ENCODE data around the gene RASD2.
"Not testable (repeated sequence)": the region's sequence is repeated elsewhere in the genome, so short reads cannot be mapped to it uniquely, and the experiment has no call there.

The RASD2 gene, protein sequence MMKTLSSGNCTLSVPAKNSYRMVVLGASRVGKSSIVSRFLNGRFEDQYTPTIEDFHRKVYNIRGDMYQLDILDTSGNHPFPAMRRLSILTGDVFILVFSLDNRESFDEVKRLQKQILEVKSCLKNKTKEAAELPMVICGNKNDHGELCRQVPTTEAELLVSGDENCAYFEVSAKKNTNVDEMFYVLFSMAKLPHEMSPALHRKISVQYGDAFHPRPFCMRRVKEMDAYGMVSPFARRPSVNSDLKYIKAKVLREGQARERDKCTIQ

DNA sequence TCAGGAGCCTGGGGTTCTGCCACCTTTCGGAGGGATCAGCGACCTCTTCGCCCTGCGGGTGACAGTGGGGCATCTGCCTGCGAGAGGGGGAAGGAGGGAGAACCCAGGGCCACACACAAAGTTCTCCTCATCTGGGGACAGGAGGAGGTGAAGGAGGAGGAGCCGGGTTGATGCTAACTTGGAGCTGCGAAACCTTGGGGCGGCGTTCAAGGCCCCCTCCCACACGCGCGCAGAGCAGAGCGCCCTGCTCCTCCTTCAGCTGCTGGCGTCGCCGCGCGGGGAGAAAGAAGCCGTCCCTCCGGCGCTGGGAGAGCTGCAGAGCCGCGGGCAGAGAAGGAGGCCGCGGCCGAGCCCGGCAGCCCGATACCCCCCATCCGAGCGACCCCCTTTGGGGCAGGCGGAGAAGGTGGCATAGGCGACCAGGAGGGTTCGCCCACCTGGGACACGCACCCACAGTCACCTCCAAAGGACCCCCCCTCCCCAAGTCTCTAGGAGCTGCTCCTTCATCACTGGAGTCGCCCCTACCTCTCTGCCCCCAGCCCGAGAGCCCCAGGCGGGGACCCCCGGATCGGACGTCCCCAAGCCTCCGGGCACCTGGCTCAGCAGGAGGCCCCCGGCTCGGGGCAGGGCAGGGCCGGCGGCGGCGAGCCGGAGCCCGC is at the start of gene RASD2:
Gene RASD2, plus strand, starts transcription at position 237 of the 659 bp plus-strand sequence. CDS start 5,979 bp downstream, outside the sequence.
- DNase-seq (ENCODE audit: low read depth): no peak

DNA sequence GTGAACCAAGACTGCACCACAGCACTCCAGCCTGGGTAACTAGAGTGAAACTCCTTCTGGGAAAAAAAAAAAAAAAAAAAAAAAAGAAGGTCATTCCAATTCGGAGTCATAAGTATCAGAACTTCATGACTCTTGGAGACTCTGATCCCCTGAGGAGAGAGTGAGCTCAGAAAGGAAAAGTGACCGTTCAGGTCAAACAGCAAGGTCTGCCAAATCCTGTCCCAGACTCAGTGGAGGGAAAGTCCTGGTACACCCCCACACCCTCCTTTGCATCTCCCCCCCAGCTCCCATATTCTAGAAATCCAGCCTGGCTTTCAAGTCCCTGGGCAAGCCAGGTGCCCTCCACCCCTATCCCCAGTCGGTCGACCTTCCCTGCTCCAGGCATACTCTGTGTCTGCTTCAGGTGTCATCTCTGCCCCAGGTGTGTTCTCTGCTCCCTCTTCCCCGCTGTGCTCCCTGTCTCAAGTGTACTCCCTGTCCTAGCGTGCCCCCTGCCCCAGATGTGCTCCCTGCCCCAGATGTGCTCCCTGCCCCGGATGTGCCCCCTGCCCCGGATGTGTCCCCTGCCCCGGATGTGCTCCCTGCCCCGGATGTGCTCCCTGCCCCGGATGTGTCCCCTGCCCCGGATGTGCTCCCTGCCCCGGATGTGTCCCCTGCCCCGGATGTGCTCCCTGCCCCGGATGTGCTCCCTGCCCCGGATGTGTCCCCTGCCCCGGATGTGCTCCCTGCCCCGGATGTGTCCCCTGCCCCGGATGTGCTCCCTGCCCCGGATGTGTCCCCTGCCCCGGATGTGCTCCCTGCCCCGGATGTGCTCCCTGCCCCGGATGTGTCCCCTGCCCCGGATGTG is 49.3 kb upstream of the RASD2 start:
- not testable (repeated sequence) for DNase-seq (ENCODE audit: low read depth)

DNA sequence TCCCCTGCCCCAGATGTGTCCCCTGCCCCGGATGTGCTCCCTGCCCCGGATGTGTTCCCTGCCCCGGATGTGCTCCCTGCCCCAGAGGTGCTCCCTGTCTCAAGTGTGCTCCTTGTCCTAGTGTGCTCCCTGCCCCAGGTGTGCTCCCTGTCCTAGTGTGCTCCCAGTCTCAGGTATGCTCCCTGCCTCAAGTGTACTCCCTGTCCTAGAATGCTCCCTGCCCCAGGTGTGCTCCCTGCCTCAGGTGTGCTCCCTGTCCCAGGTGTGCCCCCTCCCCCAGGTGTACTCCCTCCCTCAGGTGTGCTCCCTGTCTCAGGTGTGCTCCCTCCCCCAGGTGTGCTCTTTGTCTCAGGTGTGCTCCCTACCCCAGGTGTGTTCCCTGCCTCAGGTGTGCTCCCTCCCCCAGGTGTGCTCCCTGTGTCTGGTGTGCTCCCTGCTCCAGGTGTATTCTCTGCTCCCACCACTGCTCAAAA is 48.7 kb upstream of the RASD2 start:
- no peak for DNase-seq (ENCODE audit: low read depth)

DNA sequence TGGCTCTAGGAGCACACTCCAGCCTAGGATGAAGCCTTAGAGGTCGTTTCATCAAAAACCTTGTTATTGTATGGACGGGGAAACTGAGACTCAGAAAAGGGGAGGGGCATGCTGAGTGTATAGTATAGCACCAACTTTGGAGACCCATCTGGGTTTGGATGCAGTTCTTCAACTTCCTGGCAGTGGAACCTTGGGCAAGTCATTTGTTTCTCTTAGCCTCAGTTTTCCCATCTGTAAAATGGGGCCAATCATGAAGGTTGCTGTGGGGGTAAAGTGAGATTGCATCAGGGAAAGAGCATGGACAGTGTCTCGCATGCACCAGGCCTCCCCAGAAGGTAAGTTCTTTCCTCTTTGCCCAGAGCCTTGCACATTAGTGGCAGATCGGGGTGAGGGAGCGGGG is 47.6 kb upstream of the RASD2 start:
- DNase-seq (ENCODE audit: low read depth): no peak

DNA sequence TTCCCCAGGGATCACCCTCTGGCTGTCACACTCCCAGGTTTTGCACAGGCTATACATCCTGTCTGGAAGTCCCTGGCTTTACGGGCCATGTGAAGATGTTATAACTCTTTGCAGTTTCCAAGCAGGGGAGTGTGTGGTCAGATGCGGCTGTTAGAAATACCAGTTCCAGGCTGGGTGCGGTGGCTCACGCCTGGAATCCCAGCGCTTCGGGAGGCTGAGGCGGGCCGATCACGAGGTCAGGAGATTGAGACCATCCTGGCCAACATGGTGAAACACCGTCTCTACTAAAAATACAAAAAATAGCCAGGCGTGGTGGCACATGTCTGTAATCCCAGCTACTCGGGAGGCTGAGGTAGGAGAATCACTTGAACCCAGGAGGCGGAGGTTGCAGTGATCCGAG is 44.9 kb upstream of the RASD2 start:
- not testable (repeated sequence) for DNase-seq (ENCODE audit: low read depth)

DNA sequence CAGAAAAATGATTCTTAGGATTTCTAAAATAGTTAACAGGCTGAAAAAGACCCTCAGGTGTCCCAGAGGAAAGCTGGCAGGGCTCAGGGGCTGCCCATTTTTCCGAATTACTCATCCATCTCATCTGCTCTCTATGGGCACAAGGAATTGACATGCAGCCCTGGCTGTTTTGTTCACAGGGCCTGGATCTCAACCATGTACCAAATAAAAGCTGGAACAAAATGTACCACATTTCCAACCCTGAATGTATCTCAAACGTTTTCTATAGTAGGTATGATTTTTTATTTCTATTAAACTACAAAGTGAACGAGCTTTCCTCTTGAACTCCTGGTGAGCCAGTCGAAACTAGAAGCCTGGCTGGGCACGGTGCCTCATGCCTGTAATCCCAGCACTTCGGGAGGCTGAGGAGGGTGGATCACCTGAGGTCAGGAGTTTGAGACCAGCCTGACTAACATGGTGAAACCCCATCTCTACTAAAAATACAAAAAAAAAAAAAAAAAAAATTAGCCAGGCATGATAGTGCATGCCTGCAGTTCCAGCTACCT is 43.8 kb upstream of the RASD2 start:
- no peak for DNase-seq (ENCODE audit: low read depth)

DNA sequence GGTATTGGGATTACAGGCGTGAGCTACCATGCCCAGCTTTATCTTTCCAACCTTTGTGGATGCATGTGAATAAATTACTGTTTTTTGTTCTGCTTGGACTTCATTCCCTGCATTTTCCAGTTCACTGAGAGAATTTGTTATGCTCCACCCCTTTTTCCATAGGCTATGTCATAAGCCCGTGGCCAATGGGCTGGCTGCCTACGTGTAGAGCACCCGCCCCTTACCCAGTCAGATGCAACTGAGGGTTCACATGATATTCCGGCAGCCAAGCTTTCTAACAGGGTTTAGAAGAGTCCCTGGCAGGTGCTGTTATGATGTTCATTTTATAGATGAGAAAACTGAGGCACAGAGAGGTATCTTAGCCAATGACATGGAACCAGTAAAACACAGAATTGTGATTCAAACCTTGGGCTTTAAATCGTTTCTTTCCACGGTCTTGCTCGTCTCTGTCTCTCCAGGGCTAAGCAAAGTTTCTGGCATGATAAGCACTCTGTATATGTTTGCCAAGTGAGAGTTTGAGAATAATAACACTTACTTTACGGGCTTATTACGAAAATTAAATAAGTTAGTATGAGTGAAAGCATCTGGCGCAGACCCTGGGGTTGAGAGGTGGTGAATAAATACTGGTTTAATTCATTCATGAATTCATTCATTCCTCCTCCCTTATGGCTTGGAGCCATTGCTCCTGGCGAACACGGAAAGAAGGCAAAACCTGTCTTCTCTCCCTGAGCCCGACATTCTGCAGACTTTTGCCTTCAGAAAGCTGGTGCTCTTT is 42.4 kb upstream of the RASD2 start:
- DNase-seq (ENCODE audit: low read depth): no peak

DNA sequence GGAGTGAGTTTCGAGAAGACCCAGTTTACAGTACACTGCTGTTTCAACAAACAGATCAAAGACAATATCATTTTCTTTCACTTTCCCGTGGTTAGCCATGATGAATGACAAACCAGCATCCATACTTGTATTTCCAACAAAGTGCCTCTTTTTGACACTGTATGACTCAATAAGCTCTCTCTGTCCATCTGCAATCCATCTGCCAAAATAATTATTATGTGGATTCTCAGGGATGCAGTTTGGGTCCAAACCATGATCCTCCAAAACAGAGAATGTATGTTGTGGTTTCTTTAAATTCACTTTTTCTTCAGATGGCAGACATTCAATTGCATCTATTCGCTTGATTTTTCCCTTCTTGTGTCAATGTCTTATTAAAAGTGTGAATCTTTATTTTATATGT is 37.8 kb upstream of the RASD2 start:
- no peak for DNase-seq (ENCODE audit: low read depth)

DNA sequence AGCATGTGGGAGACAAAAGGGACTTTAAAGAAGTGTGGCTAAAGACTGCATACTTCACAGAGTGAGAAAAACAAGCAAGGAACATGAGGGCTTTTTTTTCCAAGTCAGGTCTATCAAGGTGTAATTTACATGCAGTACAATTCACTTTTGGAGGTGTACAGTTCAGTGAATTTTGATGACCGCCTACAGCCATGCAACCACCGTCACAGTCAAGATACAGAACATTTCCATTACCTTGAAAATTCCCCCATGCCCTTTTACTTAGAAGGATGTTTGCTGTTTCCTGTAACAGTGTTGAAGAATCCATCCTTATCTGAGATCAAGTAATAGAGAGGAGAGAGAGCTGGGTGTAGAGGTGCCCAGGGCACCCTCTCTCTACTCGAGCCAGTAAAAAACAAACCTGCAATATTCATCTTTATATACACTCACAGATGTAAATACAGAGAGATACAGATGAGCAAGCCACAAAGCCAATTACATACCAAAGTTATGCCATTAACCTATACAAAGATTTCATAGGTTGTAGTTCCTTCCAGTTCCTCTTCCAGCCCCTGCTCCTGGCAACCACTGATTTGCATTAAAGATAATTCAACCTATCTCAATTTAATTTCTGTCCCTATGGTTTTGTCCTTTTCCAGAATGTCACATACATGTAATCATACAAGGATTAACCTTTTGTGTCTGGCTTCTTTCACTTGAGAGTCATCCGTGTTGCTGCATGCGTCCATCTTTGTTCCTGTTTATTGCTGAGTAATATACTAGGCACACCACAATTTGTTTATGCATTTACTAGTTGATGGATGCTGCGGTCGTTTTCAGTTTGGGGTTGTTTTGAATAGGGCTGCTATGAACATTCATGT is 35.0 kb upstream of the RASD2 start:
- DNase-seq (ENCODE audit: low read depth): no peak

DNA sequence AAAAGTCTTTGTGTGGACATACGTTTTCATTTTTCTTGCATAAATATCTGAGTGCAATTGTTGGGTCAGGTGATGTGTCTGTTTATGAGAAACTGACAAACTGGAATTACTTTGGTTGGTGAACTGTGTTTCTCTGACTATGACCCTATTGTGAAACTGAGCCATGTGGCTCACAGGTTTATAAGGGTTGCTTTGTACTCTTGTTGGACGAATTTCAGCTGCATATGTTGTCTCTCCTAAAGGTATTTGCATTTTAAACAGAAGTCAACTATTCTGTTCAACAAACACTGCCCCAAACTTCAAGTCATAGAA is 34.4 kb upstream of the RASD2 start:
- DNase-seq (ENCODE audit: low read depth): no peak

DNA sequence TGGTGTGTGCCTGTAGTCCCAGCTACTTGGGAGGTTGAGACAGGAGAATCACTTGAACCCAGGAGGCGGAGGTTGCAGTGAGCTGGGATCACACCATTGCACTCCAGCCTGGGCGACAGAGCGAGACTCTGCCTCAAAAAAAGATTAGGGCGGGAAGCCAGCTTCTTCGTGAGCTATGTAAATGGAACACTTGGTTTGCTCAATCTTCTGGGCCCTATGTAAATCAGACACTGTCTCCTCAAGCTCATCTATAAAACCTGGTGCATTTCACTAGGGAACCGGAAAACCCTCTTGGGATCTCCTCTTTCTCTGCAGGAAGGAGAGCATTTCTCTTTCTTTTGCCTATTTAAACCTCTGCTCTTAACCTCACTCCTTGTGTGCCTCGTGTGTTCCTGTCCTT is 32.8 kb upstream of the RASD2 start:
- DNase-seq (ENCODE audit: low read depth): not testable (repeated sequence)

DNA sequence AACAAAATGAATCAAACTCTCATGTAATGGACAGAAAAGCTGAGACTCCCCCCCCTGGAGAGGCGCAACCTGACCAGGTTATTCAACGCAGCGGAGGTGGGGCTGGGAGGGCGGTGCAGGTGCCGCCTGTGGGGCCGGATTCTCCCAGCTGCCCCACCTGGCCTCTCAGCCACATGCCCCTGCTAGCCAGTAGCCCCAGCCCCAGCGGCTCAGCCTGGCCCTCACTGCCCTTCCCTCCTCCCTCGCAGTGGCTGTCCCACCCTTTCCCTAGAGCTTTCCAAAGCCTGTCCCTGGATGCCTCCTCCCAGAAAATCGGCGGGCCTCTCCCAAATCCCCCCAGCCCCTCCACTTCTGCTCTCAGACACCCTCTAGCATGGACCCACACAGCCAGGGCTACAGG is 31.2 kb upstream of the RASD2 start:
- no peak for DNase-seq (ENCODE audit: low read depth)

DNA sequence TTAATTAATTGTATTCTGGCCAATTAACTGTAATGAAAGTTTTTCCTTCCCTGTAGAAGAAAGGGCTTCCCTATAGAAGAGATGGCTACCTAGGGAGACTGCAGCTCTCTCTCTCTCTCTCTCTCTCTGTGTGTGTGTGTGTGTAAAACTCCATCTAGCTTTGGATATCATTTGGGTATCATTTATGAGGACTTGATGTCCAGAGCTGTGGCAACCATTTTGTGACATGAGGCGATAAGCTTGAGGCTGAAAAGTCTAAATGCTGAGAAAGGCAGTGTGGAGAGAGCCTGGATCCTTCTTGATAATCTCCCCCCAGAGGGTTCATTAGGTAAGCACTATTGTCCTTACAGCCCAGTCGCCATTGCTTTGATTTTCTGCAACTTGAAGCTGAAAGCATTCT is 30.7 kb upstream of the RASD2 start:
- DNase-seq (ENCODE audit: low read depth): no peak

DNA sequence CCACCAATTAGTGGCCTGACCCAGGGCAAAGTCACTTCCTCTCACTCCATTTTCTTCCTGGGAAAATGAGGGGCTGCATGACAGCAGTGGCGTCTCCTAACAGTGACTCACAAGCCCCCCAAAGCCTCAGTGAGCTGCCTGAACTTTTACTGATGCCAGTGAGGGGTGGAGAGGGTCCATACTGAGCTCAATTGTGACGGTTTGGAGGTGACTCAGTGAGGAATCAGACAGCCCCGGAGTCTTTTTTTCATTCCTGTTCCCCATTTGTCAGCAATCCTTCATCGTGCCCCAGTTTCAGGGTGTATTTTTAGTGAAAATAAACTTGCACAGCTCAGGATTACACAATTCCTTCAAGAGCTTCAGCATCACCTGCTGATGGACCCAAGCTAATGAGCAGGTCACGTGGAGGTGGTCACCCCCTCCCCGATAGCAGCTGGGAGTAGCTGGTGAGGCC is 30.1 kb upstream of the RASD2 start:
- DNase-seq (ENCODE audit: low read depth): no peak

DNA sequence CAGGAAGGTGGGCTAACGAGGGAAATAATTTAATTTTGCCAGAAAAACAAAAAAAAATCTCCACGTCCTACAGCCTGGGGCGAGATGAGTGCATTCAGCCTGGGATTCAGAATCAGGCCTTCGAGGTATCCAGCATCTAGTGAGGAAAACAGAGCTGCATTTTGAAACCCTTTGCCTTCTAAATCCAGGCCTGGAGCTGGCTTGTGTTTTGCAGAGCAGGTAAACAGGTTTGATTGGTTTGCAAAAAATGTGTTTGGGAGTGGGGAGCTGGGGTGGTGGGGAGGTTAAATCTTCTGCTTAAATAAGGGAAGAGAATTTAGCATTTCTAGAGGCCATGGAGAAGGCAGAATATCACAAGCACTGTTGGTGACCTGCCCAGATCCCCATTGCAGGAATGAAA is 29.7 kb upstream of the RASD2 start:
- no peak for DNase-seq (ENCODE audit: low read depth)

DNA sequence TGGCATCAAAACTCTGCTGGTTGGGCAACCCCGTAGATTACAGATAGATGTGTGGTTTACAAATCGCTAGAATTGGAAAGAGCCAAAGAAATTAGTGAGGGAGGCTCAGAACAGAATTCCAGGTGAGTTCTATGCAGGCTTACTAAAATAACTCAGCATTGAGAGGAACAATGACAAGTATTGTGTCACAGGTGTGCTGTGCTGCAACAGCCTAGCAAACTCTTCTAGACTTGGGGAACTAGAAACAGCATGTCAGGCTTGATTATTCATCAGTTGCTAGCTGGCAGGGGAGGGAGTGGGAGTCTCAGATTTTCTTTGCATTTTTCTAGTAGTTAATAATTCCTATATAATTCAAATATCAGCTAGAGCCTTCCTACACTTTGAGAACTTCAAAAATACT is 26.3 kb upstream of the RASD2 start:
- no peak for DNase-seq (ENCODE audit: low read depth)

DNA sequence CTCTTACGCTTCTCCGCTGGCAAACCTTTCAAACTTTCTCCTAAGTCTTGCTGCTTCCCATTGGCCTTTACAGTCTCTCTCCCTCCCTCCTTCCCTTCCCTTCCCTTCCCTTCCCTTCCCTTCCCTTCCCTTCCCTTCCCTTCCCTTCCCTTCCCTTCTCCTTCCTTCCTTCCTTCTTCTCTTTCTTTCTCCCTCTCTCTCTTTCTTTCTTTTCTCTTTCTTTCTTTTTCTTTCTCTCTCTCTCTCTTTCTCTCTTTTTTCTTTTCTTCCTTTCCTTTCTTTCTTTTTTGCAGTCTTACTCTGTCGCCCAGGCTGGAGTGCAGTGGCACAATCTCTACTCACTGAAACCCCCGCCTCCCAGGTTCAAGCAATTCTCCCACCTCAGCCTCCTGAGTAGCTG is 24.7 kb upstream of the RASD2 start:
- DNase-seq (ENCODE audit: low read depth): not testable (repeated sequence)

DNA sequence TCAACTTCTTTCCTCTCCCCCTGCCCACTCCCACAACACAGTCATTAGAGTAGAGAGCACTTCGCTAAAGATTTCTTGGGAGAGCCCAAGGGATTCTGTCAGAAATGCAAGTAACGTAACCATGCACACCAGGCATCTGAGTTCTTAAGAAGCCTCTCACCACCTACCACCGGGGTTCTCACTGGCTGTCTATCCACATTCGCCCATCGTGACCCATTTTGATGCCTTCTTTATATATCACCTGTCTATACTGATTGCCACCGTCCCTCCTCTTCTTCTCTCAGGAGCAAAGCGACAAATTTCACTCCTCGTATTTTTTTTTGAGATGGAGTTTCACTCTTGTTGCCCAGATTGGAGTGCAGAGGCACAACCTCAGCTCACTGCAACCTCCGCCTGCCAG is 23.9 kb upstream of the RASD2 start:
- DNase-seq (ENCODE audit: low read depth): no peak

DNA sequence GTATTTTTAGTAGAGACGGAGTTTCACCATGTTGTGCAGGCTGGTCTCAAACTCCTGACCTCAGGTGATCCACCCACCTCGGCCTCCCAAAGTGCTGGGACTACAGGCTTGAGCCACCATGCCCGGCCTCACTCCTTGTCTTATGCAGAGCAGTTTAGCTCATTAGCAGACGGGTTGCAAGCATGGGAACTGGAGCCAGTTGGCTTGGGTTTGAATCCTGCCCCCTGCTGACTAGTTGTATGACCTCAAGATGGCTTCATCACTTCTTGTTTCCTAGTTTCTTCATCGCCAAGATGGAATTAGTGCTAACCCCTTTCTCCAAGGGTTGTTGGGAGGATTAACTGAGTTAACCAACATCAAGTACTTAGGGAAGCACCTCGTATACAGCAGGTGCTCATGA is 23.4 kb upstream of the RASD2 start:
- no peak for DNase-seq (ENCODE audit: low read depth)

DNA sequence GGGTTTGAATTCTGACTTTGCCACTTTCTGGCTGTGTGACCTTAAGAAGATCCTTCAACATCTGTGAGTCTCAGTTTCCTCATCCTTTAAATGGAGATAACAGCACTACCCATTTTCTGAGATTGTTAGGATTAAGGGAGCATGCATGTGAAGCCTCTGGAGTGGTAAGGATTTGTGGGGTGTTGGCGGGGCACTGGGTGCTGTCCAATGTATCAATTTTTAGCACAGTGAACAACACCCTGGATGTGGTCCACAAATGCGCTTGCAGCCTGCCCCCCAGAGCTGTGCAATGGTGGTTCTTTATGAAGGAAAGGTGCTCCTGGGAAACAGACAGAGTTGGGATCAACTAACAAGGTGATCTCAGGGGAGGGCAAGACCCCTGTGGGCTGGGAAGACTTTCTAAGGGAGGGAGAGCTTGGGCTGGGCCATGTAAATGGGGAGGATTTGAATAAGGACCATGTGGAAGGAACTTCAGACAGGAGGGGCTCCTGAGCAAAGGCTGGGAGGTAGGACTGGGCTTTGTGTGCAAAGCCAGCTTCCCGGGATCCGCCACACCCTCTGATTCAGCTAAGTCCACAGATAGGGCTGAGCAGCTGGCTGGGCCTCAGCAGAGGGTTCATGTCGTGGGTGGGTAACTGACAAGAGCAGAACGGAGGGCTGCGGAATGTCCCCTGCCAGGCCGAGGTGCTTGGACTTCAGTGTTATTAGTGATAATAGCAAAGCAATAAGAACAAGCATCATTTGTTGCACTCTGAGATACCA is 22.7 kb upstream of the RASD2 start:
- no peak for DNase-seq (ENCODE audit: low read depth)

Measured in stimulated activated CD8-positive, alpha-beta memory T cell treated with anti-CD3 and anti-CD28 coated beads, Interleukin-12 subunit alpha, Interleukin-12 subunit beta, amount 100 ng/mL, for 1 hour (primary cell).